ENCODE results near the gene MSANTD3. TPM values are rescaled to one million over a fixed set of nuclear protein-coding genes. Genes with fewer than 3 reads are reported as not detected.
A peak's percentile ranks its signal among the peaks of the same experiment; 100 is the strongest.
"Not testable (repeated sequence)": the region's sequence is repeated elsewhere in the genome, so short reads cannot be mapped to it uniquely, and the experiment has no call there.

MSANTD3 gene
- total and polyA plus RNA-seq, 2 of the 4 experiments (the other 2 are of a cell fraction), result 45.5 to 55.9 TPM

GRCh38 chr9:100440487-100440886 lies 13.5 kb downstream of the MSANTD3 start:
- H2AK5ac ChIP-seq (ENCODE audit: low read depth, low read length); H4K8ac ChIP-seq (ENCODE audit: low read depth in 2 of 2, low read length in 2 of 2); H3K4me1 ChIP-seq (ENCODE audit: control insufficient read depth, insufficient read depth, low read length); H3K4me3 ChIP-seq (ENCODE audit: insufficient read depth, low read depth, low read length); H2AFZ ChIP-seq (replicated peaks; ENCODE audit: low read length, poor library complexity); dilution Hi-C loops (cut with HindIII; ENCODE audit: low sequenced_read_pairs, unreplicated experiment); H2BK15ac ChIP-seq (ENCODE audit: low read depth, low read length); ATAC-seq (ENCODE audit: low read depth); POLR2A ChIA-PET (ENCODE audit: unreplicated experiment); H3K4ac ChIP-seq (ENCODE audit: low read depth, low read length); H2BK120ac ChIP-seq (ENCODE audit: low read depth, low read length); H3K27ac ChIP-seq (ENCODE audit: insufficient read depth, low read length); H2AK9ac ChIP-seq (replicated peaks; ENCODE audit: low read depth, low read length, poor library complexity); H3K56ac ChIP-seq (ENCODE audit: extremely low read depth, insufficient read depth, low read length); in situ Hi-C loops (cut with MboI; ENCODE audit: low sequenced_read_pairs); H2BK20ac ChIP-seq (ENCODE audit: low read depth, low read length); DNase-seq; BruUV-seq (replicated peaks); intact Hi-C loops (cut with micrococcal nuclease); H4K91ac ChIP-seq (ENCODE audit: insufficient read depth, low read depth, low read length); H3K14ac ChIP-seq (replicated peaks; ENCODE audit: low read depth, low read length); H3K4me2 ChIP-seq (ENCODE audit: low read depth, low read length); H3K23ac ChIP-seq (ENCODE audit: low read depth, low read length); H3K18ac ChIP-seq (ENCODE audit: low read depth, low read length); H3K27me3 ChIP-seq (ENCODE audit: control insufficient read depth, insufficient read depth, low read length); H3K9me3 ChIP-seq (ENCODE audit: control insufficient read depth, insufficient read depth, low read length); H3K9ac ChIP-seq (ENCODE audit: low read depth, low read length); H4K5ac ChIP-seq (ENCODE audit: low read depth, low read length): not testable (repeated sequence)
- 80% methylated on average over 1 of the region's 5 CpGs; no CpG with 5 or more reads in 1 of the 2 experiments for WGBS, 2 experiments (ENCODE audit: extremely low coverage in 2 of 2, insufficient read length in 1 of 2)
- H3K9me1 ChIP-seq (ENCODE audit: insufficient read depth, low read length), result peaks cover 23% of the 10 kb centered on the region
- H2BK5ac ChIP-seq (ENCODE audit: low read depth, low read length, poor library complexity, severe bottlenecking), result peak overlapping the region; percentile 39
- CTCF ChIA-PET, result interaction anchor here (0.6 kb wide), 1 partner anchor 1435 kb away, joined by 3 read pairs; no protein-coding TSS in a partner anchor
- peaks cover 5 to 56% of the 10 kb centered on the region in 2 experiments; a peak in 3 of 4 replicates for H3K79me1 ChIP-seq (ENCODE audit: low read depth in 1 of 2, low read length in 2 of 2)
- peaks cover 13% of the 10 kb centered on the region for H3K36me3 ChIP-seq (ENCODE audit: control insufficient read depth, insufficient read depth, low read length)
- peaks cover 91% of the 10 kb centered on the region for H4K20me1 ChIP-seq (ENCODE audit: insufficient read depth, low read length)
